A549 (cell line): ENCODE data around the gene SCGB1D2.

Source experiments
- EP300 ChIP-seq, 2 experiments: fragments of >200 bp; sonication (Bioruptor Twin); formaldehyde crosslinking; IDR thresholded peaks; 2 replicates in 1 of 2; 3 replicates in 1 of 2; pipeline ENCODE4 v1.6.1; 2016 to 2017
- ESRRA ChIP-seq: fragments of 150-350 bp; IDR thresholded peaks from 2 replicates; pipeline ENCODE4 v1.6.1; 2014; ENCODE audit warnings: mild to moderate bottlenecking, low read length, borderline replicate concordance
- MAZ ChIP-seq: fragments of 150-350 bp; IDR thresholded peaks from 2 replicates; pipeline ENCODE4 v1.6.1; 2014; ENCODE audit warnings: antibody characterized with exemption, low read depth, low read length, borderline replicate concordance
- RAD21 ChIP-seq, 2 experiments: fragments of >200 bp in 1 of 2; sonication (Bioruptor Twin) in 1 of 2; formaldehyde crosslinking in 1 of 2; IDR thresholded peaks in 1 of 2; conservative IDR thresholded peaks in 1 of 2; 2 replicates in 1 of 2; 3 replicates in 1 of 2; pipeline ENCODE4 v1.6.1; 2012 to 2018; ENCODE audit warnings: inconsistent platforms in 1 of 2
- RCOR1 ChIP-seq: fragments of 150-350 bp; IDR thresholded peaks from 2 replicates; pipeline ENCODE4 v1.6.1; 2014; ENCODE audit warnings: antibody characterized with exemption, low read length, low read depth
- SMC3 ChIP-seq: fragments of >200 bp; sonication (Bioruptor Twin); formaldehyde crosslinking; IDR thresholded peaks from 3 replicates; pipeline ENCODE4 v1.6.1; 2018; ENCODE audit warnings: inconsistent platforms
- TF ChIP-seq, protein P1 (sequence below): fragments of >200 bp; sonication (Bioruptor Twin); formaldehyde crosslinking; IDR thresholded peaks from 3 replicates; pipeline ENCODE4 v1.5.1; 2016

DNA sequence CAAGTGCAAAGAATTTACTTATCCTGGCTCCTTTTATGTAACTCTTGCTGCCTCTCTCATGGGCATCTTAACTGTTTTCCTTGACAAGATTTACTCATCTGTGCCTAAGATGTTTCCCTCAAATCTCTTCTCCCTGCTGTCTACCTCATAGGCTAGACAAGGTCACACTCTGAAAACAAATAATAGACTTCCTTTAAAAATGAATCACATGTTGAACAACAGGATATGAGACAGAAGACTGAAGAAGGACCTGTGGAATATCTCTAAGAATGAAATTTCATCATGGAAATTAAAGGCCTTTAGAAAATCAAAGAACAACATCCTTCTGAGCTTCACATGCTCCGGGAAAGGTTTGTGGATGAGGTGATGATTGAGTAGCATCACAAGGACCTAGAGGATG lies 22.0 kb downstream of the SCGB1D2 start:
- TF ChIP-seq, protein P1, sequence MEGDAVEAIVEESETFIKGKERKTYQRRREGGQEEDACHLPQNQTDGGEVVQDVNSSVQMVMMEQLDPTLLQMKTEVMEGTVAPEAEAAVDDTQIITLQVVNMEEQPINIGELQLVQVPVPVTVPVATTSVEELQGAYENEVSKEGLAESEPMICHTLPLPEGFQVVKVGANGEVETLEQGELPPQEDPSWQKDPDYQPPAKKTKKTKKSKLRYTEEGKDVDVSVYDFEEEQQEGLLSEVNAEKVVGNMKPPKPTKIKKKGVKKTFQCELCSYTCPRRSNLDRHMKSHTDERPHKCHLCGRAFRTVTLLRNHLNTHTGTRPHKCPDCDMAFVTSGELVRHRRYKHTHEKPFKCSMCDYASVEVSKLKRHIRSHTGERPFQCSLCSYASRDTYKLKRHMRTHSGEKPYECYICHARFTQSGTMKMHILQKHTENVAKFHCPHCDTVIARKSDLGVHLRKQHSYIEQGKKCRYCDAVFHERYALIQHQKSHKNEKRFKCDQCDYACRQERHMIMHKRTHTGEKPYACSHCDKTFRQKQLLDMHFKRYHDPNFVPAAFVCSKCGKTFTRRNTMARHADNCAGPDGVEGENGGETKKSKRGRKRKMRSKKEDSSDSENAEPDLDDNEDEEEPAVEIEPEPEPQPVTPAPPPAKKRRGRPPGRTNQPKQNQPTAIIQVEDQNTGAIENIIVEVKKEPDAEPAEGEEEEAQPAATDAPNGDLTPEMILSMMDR = no peak
- TF ChIP-seq RCOR1 (no peak), MAZ (no peak), EP300 (IDR thresholded peaks at IDR 0.05) (no peak), ESRRA (no peak), RAD21 (conservative IDR thresholded peaks at IDR 0.05 in 1 of 2, IDR thresholded peaks at IDR 0.05 in 1 of 2) (no peak), SMC3 (no peak)
